Small intestine (tissue), 7 donors: ENCODE results near the gene DOCK1. TPM values are rescaled to one million over a fixed set of nuclear protein-coding genes. Genes with fewer than 3 reads are reported as not detected.

Experiments used
- DNase-seq, 2 donors: peaks; one replicate each; pipeline versions ENCODE4 v3.0.0 to v3.0.0-alpha.2; 2013
- FAIRE-seq: peaks from 2 replicates; lab custom pipeline; 2012; peaks lifted over from hg19 to GRCh38; lab: Jason Lieb, UNC
- H3K27ac ChIP-seq, 3 donors: one replicate each; pipeline ENCODE4 v1.5.1; 2013; ENCODE audit warnings: low read length in 2 of 3, mild to moderate bottlenecking in 2 of 3, control low read depth in 1 of 3, inconsistent platforms in 1 of 3, low read depth in 1 of 3, moderate library complexity in 1 of 3
- H3K27me3 ChIP-seq, 3 donors: one replicate each; pipeline ENCODE4 v1.6.1; 2013; ENCODE audit warnings: low read length in 3 of 3, inconsistent platforms in 1 of 3; ENCODE audit not compliant: control insufficient read depth in 3 of 3, insufficient read depth in 3 of 3
- H3K36me3 ChIP-seq, 3 donors: one replicate each; pipeline ENCODE4 v1.6.1; 2013; ENCODE audit warnings: low read length in 3 of 3, inconsistent platforms in 1 of 3, low read depth in 1 of 3, mild to moderate bottlenecking in 1 of 3, moderate library complexity in 1 of 3; ENCODE audit not compliant: control insufficient read depth in 3 of 3, insufficient read depth in 2 of 3
- H3K4me1 ChIP-seq, 3 donors: one replicate each; pipeline ENCODE4 v1.6.1; 2013; ENCODE audit warnings: low read length in 2 of 3, inconsistent platforms in 1 of 3, low read depth in 1 of 3, mild to moderate bottlenecking in 1 of 3, moderate library complexity in 1 of 3; ENCODE audit not compliant: control insufficient read depth in 3 of 3, insufficient read depth in 2 of 3
- H3K4me3 ChIP-seq, 3 donors: one replicate each; pipeline ENCODE4 v1.5.1; 2013; ENCODE audit warnings: low read length in 3 of 3, control low read depth in 1 of 3, inconsistent platforms in 1 of 3, low read depth in 1 of 3, mild to moderate bottlenecking in 1 of 3, moderate library complexity in 1 of 3
- H3K9me3 ChIP-seq, 2 donors: one replicate each; pipeline ENCODE4 v1.6.1; 2013; ENCODE audit warnings: low read depth in 1 of 2, low read length in 1 of 2; ENCODE audit not compliant: control insufficient read depth in 2 of 2, insufficient read depth in 1 of 2
- WGBS, 3 donors: extraction: QIAGEN DNeasy Blood & Tissue Kit; methylation state at CpG; one replicate each; pipeline ENCODE4 v1.1.7; 2013; 5-methylcytosine and 5-hydroxymethylcytosine counted together
- polyA plus RNA-seq, 4 donors: library from polyadenylated mRNA; stranded (reverse) in 3 of 4; unstranded in 1 of 4; fragments of 200-250 nt in 3 of 4; fragments of 120-200 nt in 1 of 4; gene quantifications; one replicate each; pipeline versions ENCODE4 v1.2.1 to v1.2.3, GENCODE V29; 2013
- donor health status: healthy with polysubstance abuse.
- donor health status: control.
- donor health status: control.
- donor health status: Bipolar disorder and iron deficiency.
- donor health status: healthy.

The DOCK1 gene
- polyA plus RNA-seq, 4 donors, result 16.8 to 27.0 (median 22.1) TPM

DNA sequence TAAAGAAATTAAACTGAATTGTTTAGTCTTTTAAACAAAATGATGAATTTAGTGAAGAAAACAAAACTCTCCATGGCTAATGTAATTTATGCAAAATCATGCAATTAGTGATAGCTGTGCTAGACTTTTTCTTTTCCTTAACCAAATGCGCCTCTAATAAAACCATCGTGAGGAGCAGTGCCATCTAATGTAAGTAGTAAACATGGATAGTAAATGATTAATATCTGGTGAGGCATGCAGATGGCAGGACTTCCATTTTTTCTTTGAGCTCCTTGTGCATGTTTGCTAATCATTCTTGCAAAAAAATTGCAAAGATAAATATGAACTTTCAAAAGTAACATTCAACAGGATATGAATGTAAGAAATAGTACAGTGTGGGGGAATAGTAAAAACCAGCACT lies 288.9 kb downstream of the DOCK1 start:
- no peak for DNase-seq
- Histone ChIP-seq H3K4me1 (peaks cover 0 to 7% (median 0%) of the 10 kb centered on the region in 3 donors), H3K9me3 (no peaks in the 10 kb centered on the region), H3K36me3 (no peaks in the 10 kb centered on the region), H3K27me3 (peaks cover 5 to 25% (median 9%) of the 10 kb centered on the region in 3 donors), H3K4me3 (no peak overlapping the region), H3K27ac (no peak overlapping the region)
- 32 to 55% (median 53%) methylated on average over 2 of the region's 2 CpGs for WGBS, 3 donors
- no peak for FAIRE-seq

DNA sequence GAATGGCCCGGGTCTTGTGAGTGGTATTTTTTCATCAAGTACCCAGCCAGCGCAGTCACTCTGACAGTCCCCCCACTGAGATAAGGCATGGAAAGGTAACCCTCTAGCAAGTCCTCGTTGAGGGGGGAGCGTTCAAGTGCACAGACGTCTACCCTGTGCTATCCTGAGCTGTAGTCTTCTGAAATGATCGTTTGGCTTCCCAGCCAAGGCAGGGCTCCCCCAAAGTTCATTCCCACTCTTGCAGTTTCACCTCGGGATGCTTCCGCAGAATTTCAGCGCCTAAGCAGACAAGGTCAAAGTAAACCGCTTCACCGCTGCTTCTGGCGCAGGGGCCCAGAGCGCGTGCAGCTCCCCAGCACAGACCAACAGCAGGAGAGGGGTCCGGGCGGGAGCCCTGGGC lies 289.4 kb downstream of the DOCK1 start:
- H3K27ac ChIP-seq, result no peak overlapping the region
- H3K4me1 ChIP-seq, result peaks cover 0 to 7% (median 0%) of the 10 kb centered on the region in 3 donors
- H3K36me3 ChIP-seq, result no peaks in the 10 kb centered on the region
- H3K27me3 ChIP-seq, result peaks cover 5 to 25% (median 9%) of the 10 kb centered on the region in 3 donors
- FAIRE-seq (no peak), DNase-seq (peak in 1 of 2 donors; percentile 4)
- peak overlapping the region in 2 of 3 donors; percentile 24 to 45 for H3K4me3 ChIP-seq
- WGBS, 3 donors, result 45 to 50% (median 46%) methylated on average over 16 of the region's 16 CpGs
- no peaks in the 10 kb centered on the region for H3K9me3 ChIP-seq

DNA sequence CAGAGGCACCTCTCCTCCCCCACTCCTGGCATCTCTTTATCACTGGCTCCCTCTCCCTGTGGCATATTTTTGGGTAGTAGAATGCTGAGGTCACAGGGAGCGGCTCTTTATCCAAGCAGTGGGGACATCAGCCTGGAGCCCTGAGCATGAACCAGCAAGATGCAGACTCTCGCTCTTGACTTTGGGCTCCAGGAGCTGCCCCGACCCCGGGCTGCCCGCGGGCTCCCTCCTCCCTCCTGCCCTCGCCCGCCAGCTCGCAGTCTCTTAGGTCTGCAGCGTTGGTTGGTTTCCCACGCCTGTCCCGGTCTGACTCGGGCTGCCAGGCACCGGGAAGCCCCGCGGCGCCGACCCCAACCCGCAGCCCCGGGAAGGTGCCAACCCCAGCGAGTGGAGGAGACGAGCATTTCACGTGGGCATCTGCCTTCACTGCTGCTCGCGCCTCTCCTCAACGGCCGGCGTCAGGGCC lies 289.8 kb downstream of the DOCK1 start:
- Histone ChIP-seq H3K4me1 (peaks cover 0 to 7% (median 0%) of the 10 kb centered on the region in 3 donors), H3K9me3 (no peaks in the 10 kb centered on the region), H3K27ac (no peak overlapping the region), H3K4me3 (peak overlapping the region in 2 of 3 donors; percentile 24 to 45), H3K36me3 (no peaks in the 10 kb centered on the region), H3K27me3 (peaks cover 5 to 25% (median 9%) of the 10 kb centered on the region in 3 donors)
- FAIRE-seq, result no peak
- DNase-seq, result peak in 1 of 2 donors; percentile 11
- WGBS, 3 donors, result 1 to 5% (median 5%) methylated on average over 28 of the region's 28 CpGs

DNA sequence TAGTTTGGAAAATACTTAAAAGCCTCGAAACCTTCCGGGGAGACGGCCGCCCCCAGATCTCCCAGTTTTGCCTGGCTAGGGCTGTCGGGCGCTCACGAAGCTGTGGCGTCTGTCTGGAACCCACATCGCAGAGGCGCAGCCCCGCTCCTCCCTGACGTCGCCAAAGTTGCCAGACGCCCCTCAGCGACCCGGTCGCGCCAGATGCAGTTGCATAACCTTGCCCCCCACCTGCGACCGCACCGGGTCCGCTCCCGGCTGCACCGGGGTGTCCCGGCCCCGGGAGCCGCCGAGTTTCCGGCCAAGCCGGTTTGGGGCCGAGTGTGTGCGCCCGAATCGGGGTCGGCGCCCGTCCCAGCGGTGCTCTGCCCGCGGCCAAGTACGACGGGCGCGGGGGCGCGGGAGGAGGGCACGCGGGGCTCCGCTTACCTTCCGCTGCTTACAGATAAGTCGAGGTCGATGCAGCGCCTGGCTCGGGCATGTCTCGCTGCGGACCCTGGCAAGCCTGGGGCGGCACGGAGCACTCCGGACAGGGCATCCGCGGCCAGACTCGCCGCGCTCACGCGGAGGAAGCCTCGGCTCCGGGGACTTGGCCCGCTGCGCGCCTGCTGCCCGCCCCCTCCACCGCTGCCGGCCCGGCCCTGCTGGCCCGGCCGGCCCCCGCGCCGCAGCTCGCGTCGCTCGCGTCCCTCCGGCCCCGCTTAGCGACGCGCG lies 290.5 kb downstream of the DOCK1 start:
- 0 to 3% (median 2%) methylated on average over 74 to 91 of the region's 91 CpGs for WGBS, 3 donors
- H3K36me3 ChIP-seq, result no peaks in the 10 kb centered on the region
- FAIRE-seq, result no peak
- H3K4me3 ChIP-seq, result peak overlapping the region; percentile 8 to 45 (median 24)
- H3K4me1 ChIP-seq, result peaks cover 0 to 7% (median 0%) of the 10 kb centered on the region in 3 donors
- H3K9me3 ChIP-seq, result no peaks in the 10 kb centered on the region
- peak in 1 of 2 donors; percentile 44 for DNase-seq
- peaks cover 5 to 25% (median 9%) of the 10 kb centered on the region in 3 donors for H3K27me3 ChIP-seq
- no peak overlapping the region for H3K27ac ChIP-seq

GRCh38 chr10:127196282-127197153 lies 291.3 kb downstream of the DOCK1 start, which contains the start of gene INSYN2A:
Gene INSYN2A, minus strand, starts transcription at chr10:127196591. Its CDS starts 20,196 bp downstream, at chr10:127176395.
- WGBS, 3 donors, result 6 to 10% (median 7%) methylated on average over 42 to 81 of the region's 81 CpGs
- Histone ChIP-seq H3K27me3 (peaks cover 5 to 25% (median 9%) of the 10 kb centered on the region in 3 donors), H3K9me3 (no peaks in the 10 kb centered on the region), H3K36me3 (peaks cover 0 to 4% (median 0%) of the 10 kb centered on the region in 3 donors), H3K4me1 (peaks cover 0 to 7% (median 0%) of the 10 kb centered on the region in 3 donors), H3K27ac (no peak within 1 kb of the TSS), H3K4me3 (peak within 1 kb of the TSS; percentile 8 to 45 (median 24))
- peak; percentile 22 to 65 for DNase-seq
- FAIRE-seq, result no peak

DNA sequence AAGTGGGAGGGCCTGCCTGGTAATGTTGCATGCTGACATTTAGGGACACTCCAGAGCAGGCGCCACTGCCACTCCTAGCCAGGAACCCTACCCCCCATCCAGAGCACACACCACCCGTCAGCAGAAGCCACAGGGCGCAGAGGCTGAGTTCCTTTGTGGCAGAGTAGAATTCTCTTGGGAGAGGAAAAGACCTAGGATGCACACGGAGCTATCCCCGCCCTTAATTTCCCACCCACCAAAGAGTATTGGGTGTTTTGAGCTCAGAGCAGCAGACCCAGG lies 291.9 kb downstream of the DOCK1 start:
- H3K9me3 ChIP-seq, result no peaks in the 10 kb centered on the region
- WGBS, 3 donors, result 74 to 83% (median 76%) methylated on average over 4 to 5 of the region's 5 CpGs

GRCh38 chr10:127198307-127198706 lies 293.1 kb downstream of the DOCK1 start:
- FAIRE-seq (no peak), DNase-seq (peak in 1 of 2 donors; percentile 9)
- Histone ChIP-seq H3K27ac (no peak overlapping the region), H3K4me1 (peaks cover 0 to 7% (median 0%) of the 10 kb centered on the region in 3 donors), H3K9me3 (no peaks in the 10 kb centered on the region), H3K36me3 (peaks cover 0 to 11% (median 0%) of the 10 kb centered on the region in 3 donors), H3K4me3 (no peak overlapping the region), H3K27me3 (peaks cover 5 to 24% (median 9%) of the 10 kb centered on the region in 3 donors)
- WGBS, 3 donors, result 71 to 83% (median 74%) methylated on average over 5 of the region's 5 CpGs

More for the DNA sequence above, 291.9 kb downstream of the DOCK1 start:
- peak overlapping the region in 1 of 3 donors; percentile 18 for H3K4me3 ChIP-seq
- H3K36me3 ChIP-seq, result peaks cover 0 to 4% (median 0%) of the 10 kb centered on the region in 3 donors
- FAIRE-seq (no peak), DNase-seq (no peak)
- peaks cover 0 to 7% (median 0%) of the 10 kb centered on the region in 3 donors for H3K4me1 ChIP-seq
- H3K27ac ChIP-seq, result no peak overlapping the region
- peaks cover 5 to 25% (median 9%) of the 10 kb centered on the region in 3 donors for H3K27me3 ChIP-seq

GRCh38 chr10:127198721-127199120 lies 293.5 kb downstream of the DOCK1 start:
- peaks cover 0 to 11% (median 0%) of the 10 kb centered on the region in 3 donors for H3K36me3 ChIP-seq
- DNase-seq, result no peak
- H3K4me1 ChIP-seq, result peaks cover 0 to 7% (median 0%) of the 10 kb centered on the region in 3 donors
- peaks cover 5 to 22% (median 9%) of the 10 kb centered on the region in 3 donors for H3K27me3 ChIP-seq
- no peaks in the 10 kb centered on the region for H3K9me3 ChIP-seq
- no peak overlapping the region for H3K27ac ChIP-seq
- no peak overlapping the region for H3K4me3 ChIP-seq
- no peak for FAIRE-seq
- 82 to 87% (median 83%) methylated on average over 2 of the region's 2 CpGs for WGBS, 3 donors
